OCI-LY3 (cell line): ENCODE measurements around the gene NFIA.

Experiments used
- H2AFZ ChIP-seq: fragments of 200-600, 300-600 bp; shearing (Covaris generic); 2 replicates; pipeline ENCODE4 v1.6.0; 2014; ENCODE audit warnings: antibody characterized with exemption, low read depth, low read length
- H3K27ac ChIP-seq: fragments of 200-600, 300-600 bp; sonication (generic); 2 replicates; pipeline ENCODE4 v1.5.1; 2014; ENCODE audit warnings: mild to moderate bottlenecking, low read length, moderate library complexity, mixed read lengths
- H3K27me3 ChIP-seq: fragments of 200-600, 300-600 bp; sonication (generic); 2 replicates; pipeline ENCODE4 v1.6.1; 2014; ENCODE audit warnings: low read depth, low read length, mixed read lengths
- H3K36me3 ChIP-seq: fragments of 200-600, 300-600 bp; sonication (generic); replicated peaks from 2 replicates; pipeline ENCODE3; 2014; ENCODE audit warnings: low read depth, low read length, mixed read lengths
- H3K4me1 ChIP-seq: fragments of 300-600, 200-600 bp; sonication (generic); 2 replicates; pipeline ENCODE4 v1.6.1; 2014; ENCODE audit warnings: low read length, mixed read lengths
- H3K4me2 ChIP-seq: fragments of 200-600, 300-600 bp; sonication (generic); 2 replicates; pipeline ENCODE4 v1.6.1; 2014; ENCODE audit warnings: low read length, mixed read lengths
- H3K4me3 ChIP-seq: fragments of 300-600, 200-600 bp; sonication (generic); 2 replicates; pipeline ENCODE4 v1.5.1; 2014; ENCODE audit warnings: antibody characterized with exemption, mild to moderate bottlenecking, low read length, moderate library complexity
- H3K79me2 ChIP-seq: fragments of 300-600, 200-600 bp; shearing (Covaris generic); 2 replicates; pipeline ENCODE4 v1.6.1; 2014; ENCODE audit warnings: mild to moderate bottlenecking, low read length, mixed read lengths
- H3K9ac ChIP-seq: fragments of 300-600, 200-600 bp; shearing (Covaris generic); 2 replicates; pipeline ENCODE4 v1.6.0; 2014; ENCODE audit warnings: mild to moderate bottlenecking, low read length, moderate library complexity
- H3K9me3 ChIP-seq: fragments of 200-600, 300-600 bp; shearing (Covaris generic); 2 replicates; pipeline ENCODE4 v1.6.1; 2014; ENCODE audit warnings: low read length, mixed read lengths; ENCODE audit not compliant: insufficient read depth
- H4K20me1 ChIP-seq: fragments of 200-600, 300-600 bp; sonication (generic); 2 replicates; pipeline ENCODE4 v1.6.1; 2016; ENCODE audit warnings: low read length, mixed read lengths; ENCODE audit not compliant: insufficient read depth
- EZH2phosphoT487 ChIP-seq: fragments of 200-600 bp; shearing (Covaris generic); IDR thresholded peaks from 2 replicates; pipeline ENCODE4 v1.6.1; 2018; ENCODE audit warnings: antibody characterized with exemption, mixed run types, low read depth
- TF ChIP-seq, protein P1 (sequence below): fragments of 200-600, 300-600 bp; sonication (generic); IDR thresholded peaks from 2 replicates; pipeline ENCODE4 v1.5.1; 2014; ENCODE audit warnings: antibody characterized with exemption, low read length, low read depth

NFIA gene

DNA sequence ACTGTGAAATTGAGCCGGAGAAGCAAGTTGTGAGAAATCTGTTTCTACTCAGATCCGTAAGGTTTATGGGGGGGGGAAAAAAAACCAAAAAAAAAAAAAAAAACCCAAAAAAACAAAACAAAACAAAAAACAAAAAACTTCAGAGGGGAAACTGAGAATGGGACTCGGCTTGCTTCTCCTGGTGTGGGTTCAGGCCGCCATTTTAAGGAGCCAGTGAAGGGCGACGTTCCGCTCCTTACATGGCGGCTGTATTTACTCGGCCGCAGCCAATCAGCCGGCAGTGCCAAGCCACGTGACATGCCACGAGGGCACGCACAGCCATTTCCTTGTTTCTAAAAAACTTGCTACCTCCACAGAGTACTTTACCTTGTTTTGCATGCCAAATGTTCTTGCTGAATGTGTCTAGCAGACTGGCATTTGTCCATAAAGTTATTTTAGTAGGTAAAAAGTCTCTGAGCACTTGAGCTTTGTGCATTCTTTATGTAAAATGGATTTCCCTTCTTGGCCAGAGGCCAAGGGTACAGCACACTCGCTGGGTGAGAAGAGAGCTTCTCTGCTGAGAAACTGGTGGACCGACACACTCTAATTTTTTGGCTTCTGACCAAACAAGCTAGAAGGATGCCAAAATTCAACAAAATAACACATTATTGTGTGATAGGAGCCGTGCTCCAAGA, 101.8 kb downstream of the NFIA start:
- Histone ChIP-seq H3K36me3 (no peaks in the 10 kb centered on the region), H3K9ac (no peak overlapping the region), H3K79me2 (no peaks in the 10 kb centered on the region), H3K9me3 (no peaks in the 10 kb centered on the region), H3K27me3 (no peaks in the 10 kb centered on the region), H3K27ac (no peak overlapping the region), H2AFZ (no peak overlapping the region), H3K4me3 (no peak overlapping the region), H4K20me1 (no peaks in the 10 kb centered on the region), H3K4me2 (no peak overlapping the region), H3K4me1 (no peaks in the 10 kb centered on the region)
- no peak for TF ChIP-seq EZH2phosphoT487
- TF ChIP-seq, protein P1, sequence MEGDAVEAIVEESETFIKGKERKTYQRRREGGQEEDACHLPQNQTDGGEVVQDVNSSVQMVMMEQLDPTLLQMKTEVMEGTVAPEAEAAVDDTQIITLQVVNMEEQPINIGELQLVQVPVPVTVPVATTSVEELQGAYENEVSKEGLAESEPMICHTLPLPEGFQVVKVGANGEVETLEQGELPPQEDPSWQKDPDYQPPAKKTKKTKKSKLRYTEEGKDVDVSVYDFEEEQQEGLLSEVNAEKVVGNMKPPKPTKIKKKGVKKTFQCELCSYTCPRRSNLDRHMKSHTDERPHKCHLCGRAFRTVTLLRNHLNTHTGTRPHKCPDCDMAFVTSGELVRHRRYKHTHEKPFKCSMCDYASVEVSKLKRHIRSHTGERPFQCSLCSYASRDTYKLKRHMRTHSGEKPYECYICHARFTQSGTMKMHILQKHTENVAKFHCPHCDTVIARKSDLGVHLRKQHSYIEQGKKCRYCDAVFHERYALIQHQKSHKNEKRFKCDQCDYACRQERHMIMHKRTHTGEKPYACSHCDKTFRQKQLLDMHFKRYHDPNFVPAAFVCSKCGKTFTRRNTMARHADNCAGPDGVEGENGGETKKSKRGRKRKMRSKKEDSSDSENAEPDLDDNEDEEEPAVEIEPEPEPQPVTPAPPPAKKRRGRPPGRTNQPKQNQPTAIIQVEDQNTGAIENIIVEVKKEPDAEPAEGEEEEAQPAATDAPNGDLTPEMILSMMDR, result no peak

DNA sequence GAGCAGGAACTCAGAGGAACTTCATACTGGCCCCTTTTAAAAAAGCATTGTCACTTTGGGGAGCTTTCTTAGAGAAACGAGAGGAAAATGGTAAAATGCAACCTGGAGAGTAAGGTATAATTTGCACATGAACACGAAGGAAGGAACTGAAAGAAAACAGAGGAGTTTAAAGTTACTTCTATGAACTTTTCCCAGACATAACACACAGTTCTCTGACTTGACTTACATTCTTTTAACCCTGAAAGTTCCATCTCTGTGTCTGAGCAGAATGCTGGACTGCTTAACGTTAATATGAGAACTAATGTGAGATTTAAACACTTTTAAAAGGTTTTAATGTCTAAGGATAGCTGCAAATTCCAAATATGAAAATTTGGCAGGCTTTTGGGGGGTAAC, 102.3 kb downstream of the NFIA start:
- H3K27ac ChIP-seq, result no peak overlapping the region
- no peak overlapping the region for H3K4me2 ChIP-seq
- no peaks in the 10 kb centered on the region for H3K27me3 ChIP-seq
- no peak for TF ChIP-seq EZH2phosphoT487
- TF ChIP-seq, protein P1, result no peak
- no peaks in the 10 kb centered on the region for H4K20me1 ChIP-seq
- no peak overlapping the region for H2AFZ ChIP-seq
- no peak overlapping the region for H3K4me3 ChIP-seq
- H3K79me2 ChIP-seq, result no peaks in the 10 kb centered on the region
- no peaks in the 10 kb centered on the region for H3K36me3 ChIP-seq
- H3K9ac ChIP-seq, result no peak overlapping the region
- no peaks in the 10 kb centered on the region for H3K4me1 ChIP-seq
- H3K9me3 ChIP-seq, result no peaks in the 10 kb centered on the region

DNA sequence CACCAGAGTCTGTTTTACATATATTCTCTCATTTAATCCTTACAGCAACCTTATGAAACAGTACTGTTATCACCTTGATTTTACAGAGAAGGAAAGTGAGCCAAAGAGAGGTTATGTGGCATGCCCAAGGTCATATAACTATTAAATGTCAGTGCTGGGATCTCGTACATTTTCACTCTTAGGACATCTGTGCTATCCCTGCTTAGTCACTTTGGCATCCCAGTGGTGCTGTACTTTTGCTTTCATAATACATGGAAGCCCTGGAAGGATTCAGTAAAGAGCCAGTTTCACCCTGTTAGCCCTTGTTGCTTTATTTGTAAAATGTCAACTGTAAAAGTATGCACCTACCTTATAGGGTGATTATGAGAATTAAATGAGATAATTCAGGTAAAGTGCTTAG, 104.4 kb downstream of the NFIA start:
- Histone ChIP-seq H2AFZ (no peak overlapping the region), H3K9ac (no peak overlapping the region), H4K20me1 (no peaks in the 10 kb centered on the region), H3K9me3 (no peaks in the 10 kb centered on the region), H3K4me3 (no peak overlapping the region), H3K79me2 (no peaks in the 10 kb centered on the region), H3K27me3 (no peaks in the 10 kb centered on the region), H3K36me3 (no peaks in the 10 kb centered on the region), H3K4me2 (no peak overlapping the region), H3K27ac (no peak overlapping the region), H3K4me1 (no peaks in the 10 kb centered on the region)
- TF ChIP-seq, protein P1, result no peak
- TF ChIP-seq EZH2phosphoT487, result no peak

DNA sequence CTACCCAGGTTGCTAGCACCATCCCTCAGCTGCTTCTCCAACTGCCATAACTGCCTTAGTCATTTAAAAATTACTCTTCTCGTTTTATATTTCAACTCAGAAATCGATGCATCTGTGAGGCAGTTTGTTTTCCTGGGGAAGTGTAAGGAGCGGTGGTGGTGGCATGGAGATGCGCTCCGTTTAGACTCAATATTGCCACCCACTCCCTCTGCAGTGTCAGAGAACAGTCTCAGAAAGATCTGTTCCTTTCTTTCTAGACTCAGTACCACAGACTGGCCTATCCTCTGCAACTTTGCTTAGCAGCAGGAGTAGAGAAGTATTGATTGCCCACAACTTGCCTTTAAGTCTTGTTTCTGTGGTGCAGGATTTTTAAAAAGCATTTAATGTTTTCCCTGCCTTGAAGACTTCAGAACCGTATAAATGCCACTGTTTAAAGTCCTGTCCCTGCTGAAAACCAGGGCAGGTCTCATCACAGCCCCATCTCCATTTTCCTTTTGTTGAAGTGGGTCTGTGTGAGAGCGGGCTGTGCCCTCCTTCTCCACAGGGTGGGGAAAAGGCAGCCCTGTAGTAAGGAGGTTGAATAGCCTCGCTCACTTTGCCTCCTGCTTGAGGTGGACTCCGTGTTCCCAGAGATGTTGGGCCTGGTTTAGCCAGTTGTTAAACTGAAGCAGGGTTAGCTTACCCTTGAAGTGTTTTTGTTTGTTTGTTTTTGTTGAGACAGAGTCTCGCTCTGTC, 105.2 kb downstream of the NFIA start:
- Histone ChIP-seq H2AFZ (no peak overlapping the region), H3K27ac (no peak overlapping the region), H3K79me2 (no peaks in the 10 kb centered on the region), H3K9me3 (no peaks in the 10 kb centered on the region), H4K20me1 (no peaks in the 10 kb centered on the region), H3K27me3 (no peaks in the 10 kb centered on the region), H3K4me1 (no peaks in the 10 kb centered on the region), H3K4me3 (no peak overlapping the region), H3K36me3 (no peaks in the 10 kb centered on the region), H3K4me2 (no peak overlapping the region), H3K9ac (no peak overlapping the region)
- no peak for TF ChIP-seq EZH2phosphoT487
- TF ChIP-seq, protein P1, result no peak
